ENCODE data around the gene GTF2I. TPM values are rescaled to one million over a fixed set of nuclear protein-coding genes. Genes with fewer than 3 reads are reported as not detected.
A peak's percentile ranks its signal among the peaks of the same experiment; 100 is the strongest.
"Not testable (repeated sequence)": the region's sequence is repeated elsewhere in the genome, so short reads cannot be mapped to it uniquely, and the experiment has no call there.

The GTF2I gene
- total and polyA plus RNA-seq, 9 donors = 49.7 to 232 (median 204) TPM

- H3K4me3 ChIP-seq; H3K27ac ChIP-seq; H3K36me3 ChIP-seq; H3K4me1 ChIP-seq (ENCODE audit: insufficient read depth); H3K27me3 ChIP-seq; H3K9me3 ChIP-seq; DNase-seq; intact Hi-C loops (cut with DNase I): not testable (repeated sequence)
- 60 to 69% methylated on average over 1 to 3 of the region's 6 CpGs; no CpG with 5 or more reads in 1 of the 3 donors for WGBS, 3 donors
Observed at GRCh38 chr7:74781746-74782145, 124.2 kb downstream of the GTF2I start.

- H3K36me3 ChIP-seq; H3K9me3 ChIP-seq; intact Hi-C loops (cut with DNase I); DNase-seq; H3K27ac ChIP-seq; H3K4me3 ChIP-seq; H3K4me1 ChIP-seq (ENCODE audit: insufficient read depth); H3K27me3 ChIP-seq: not testable (repeated sequence)
- 66 to 76% (median 70%) methylated on average over 2 to 5 of the region's 5 CpGs for WGBS, 3 donors
Observed at GRCh38 chr7:74783595-74783994, 126.1 kb downstream of the GTF2I start.

GRCh38 chr7:74788369-74789150 lies 131.0 kb downstream of the GTF2I start:
- WGBS, 3 donors = 0 to 1% (median 0%) methylated on average over 9 to 37 of the region's 82 CpGs

GRCh38 chr7:74789200-74789736 lies 131.8 kb downstream of the GTF2I start:
- H3K27me3 ChIP-seq; H3K4me1 ChIP-seq (ENCODE audit: insufficient read depth); DNase-seq; H3K4me3 ChIP-seq; H3K36me3 ChIP-seq; intact Hi-C loops (cut with DNase I); H3K9me3 ChIP-seq; H3K27ac ChIP-seq: not testable (repeated sequence)
- 4% methylated on average over 3 of the region's 24 CpGs; no CpG with 5 or more reads in 2 of the 3 donors for WGBS, 3 donors

More at GRCh38 chr7:74788369-74789150, 131.0 kb downstream of the GTF2I start:
- intact Hi-C loops (cut with DNase I); H3K36me3 ChIP-seq; H3K9me3 ChIP-seq; H3K27me3 ChIP-seq; H3K4me1 ChIP-seq (ENCODE audit: insufficient read depth); H3K27ac ChIP-seq: not testable (repeated sequence)
- DNase-seq = peak; percentile 95 to 100 (median 97)
- peak overlapping the region; percentile 24 for H3K4me3 ChIP-seq

GRCh38 chr7:74797848-74798622 lies 140.5 kb downstream of the GTF2I start:
- H3K27me3 ChIP-seq; DNase-seq; intact Hi-C loops (cut with DNase I); H3K36me3 ChIP-seq; H3K27ac ChIP-seq; H3K9me3 ChIP-seq; H3K4me3 ChIP-seq; H3K4me1 ChIP-seq (ENCODE audit: insufficient read depth): not testable (repeated sequence)
- WGBS, 3 donors = 95 to 100% methylated on average over 5 to 14 of the region's 27 CpGs; no CpG with 5 or more reads in 1 of the 3 donors

GRCh38 chr7:74798644-74799043 lies 141.1 kb downstream of the GTF2I start:
- not testable (repeated sequence) for H3K36me3 ChIP-seq, H3K4me3 ChIP-seq, DNase-seq

More at GRCh38 chr7:74798644-74799043, 141.1 kb downstream of the GTF2I start:
- H3K4me1 ChIP-seq (ENCODE audit: insufficient read depth); H3K9me3 ChIP-seq; intact Hi-C loops (cut with DNase I); H3K27ac ChIP-seq; H3K27me3 ChIP-seq: not testable (repeated sequence)
- WGBS, 3 donors = 80 to 100% (median 92%) methylated on average over 1 of the region's 4 CpGs

Other genes starting within 250 kb of the GTF2I start
- 10 to 100 TPM; 13.4 to 39.0 (median 29.5) TPM for gene GTF2IRD1, start 203.8 kb upstream of the GTF2I start, total RNA-seq
- gene GTF2IRD1, start 203.8 kb upstream of the GTF2I start, polyA plus RNA-seq = 10 to 100 TPM; 12.0 to 17.1 TPM
- 1 to 10 TPM in 3 of 7 donors, under 1 TPM in 4; 0.23 to 1.9 (median 0.83) TPM for gene NCF1, start 116.3 kb downstream of the GTF2I start, total RNA-seq
- gene NCF1, start 116.3 kb downstream of the GTF2I start, polyA plus RNA-seq = 1 to 10 TPM in 1 of 2 donors, under 1 TPM in 1; 0.69 to 3.6 TPM
- gene GTF2IRD2, start 193.9 kb downstream of the GTF2I start, total RNA-seq = 10 to 100 TPM; 16.3 to 46.7 (median 27.7) TPM
- 10 to 100 TPM; 22.6 to 23.9 TPM for gene GTF2IRD2, start 193.9 kb downstream of the GTF2I start, polyA plus RNA-seq